GM12874 (cell line): Measurements from ENCODE around the gene TSHZ2.

Experiments
- CTCF ChIP-seq: IDR thresholded peaks from 2 replicates; pipeline ENCODE4 v1.5.1; 2011; ENCODE audit warnings: low read depth, mild to moderate bottlenecking, control low read depth, low read length, moderate library complexity; ENCODE audit not compliant: insufficient read depth

Gene TSHZ2

GRCh38 chr20:53177687-53178086 is 205.5 kb downstream of the TSHZ2 start:
- TF ChIP-seq CTCF: no peak

GRCh38 chr20:53179749-53180148 is 207.6 kb downstream of the TSHZ2 start:
- TF ChIP-seq CTCF: no peak

GRCh38 chr20:53180928-53181362 is 208.8 kb downstream of the TSHZ2 start:
- no peak for TF ChIP-seq CTCF

- no peak for TF ChIP-seq CTCF
Measured at GRCh38 chr20:53181866-53182376, 209.8 kb downstream of the TSHZ2 start.

GRCh38 chr20:53183181-53183580 is 211.0 kb downstream of the TSHZ2 start:
- TF ChIP-seq CTCF: no peak

- no peak for TF ChIP-seq CTCF
Measured at GRCh38 chr20:53186635-53187034, 214.5 kb downstream of the TSHZ2 start.

GRCh38 chr20:53187392-53188068 is 215.4 kb downstream of the TSHZ2 start:
- no peak for TF ChIP-seq CTCF
